Liver (tissue), 9 donors: ENCODE measurements around the gene DIPK1A. TPM values are rescaled to one million over a fixed set of nuclear protein-coding genes. Genes with fewer than 3 reads are reported as not detected.

Experiments used
- DNase-seq: peaks from one replicate; pipeline ENCODE4 v3.0.0-alpha.2; 2017; ENCODE audit warnings: low spot score
- H3K27ac ChIP-seq, 2 donors: one replicate each; pipeline ENCODE4 v1.7.0; 2013; ENCODE audit warnings: inconsistent platforms in 2 of 2, low read length in 2 of 2, control low read depth in 1 of 2, low read depth in 1 of 2, mild to moderate bottlenecking in 1 of 2
- H3K27me3 ChIP-seq, 4 donors: one replicate each; pipeline versions ENCODE4 v1.6.1 to v1.7.0; 2013; ENCODE audit warnings: low read length in 3 of 4, inconsistent platforms in 1 of 4, mild to moderate bottlenecking in 1 of 4, moderate library complexity in 1 of 4; ENCODE audit not compliant: control insufficient read depth in 4 of 4, insufficient read depth in 4 of 4
- H3K36me3 ChIP-seq, 4 donors: one replicate each; pipeline versions ENCODE4 v1.6.1 to v1.7.0; 2013; ENCODE audit warnings: low read length in 3 of 4, mild to moderate bottlenecking in 3 of 4, low read depth in 1 of 4, moderate library complexity in 1 of 4; ENCODE audit not compliant: control insufficient read depth in 4 of 4, insufficient read depth in 3 of 4
- H3K4me1 ChIP-seq, 4 donors: one replicate each; pipeline versions ENCODE4 v1.6.1 to v1.7.0; 2013; ENCODE audit warnings: low read length in 3 of 4, mild to moderate bottlenecking in 3 of 4, moderate library complexity in 1 of 4; ENCODE audit not compliant: control insufficient read depth in 4 of 4, insufficient read depth in 4 of 4
- H3K4me3 ChIP-seq, 3 donors: one replicate each; pipeline versions ENCODE4 v1.6.1 to v1.7.0; 2013; ENCODE audit warnings: low read length in 3 of 3, control low read depth in 1 of 3, low read depth in 1 of 3, mild to moderate bottlenecking in 1 of 3
- H3K9ac ChIP-seq, 2 donors: one replicate each; pipeline ENCODE4 v1.7.0; 2013; ENCODE audit warnings: low read length in 2 of 2, mild to moderate bottlenecking in 2 of 2, moderate library complexity in 2 of 2, control low read depth in 1 of 2, low read depth in 1 of 2
- H3K9me3 ChIP-seq, 4 donors: one replicate each; pipeline versions ENCODE4 v1.6.1 to v1.7.0; 2013; ENCODE audit warnings: low read length in 3 of 4; ENCODE audit not compliant: control insufficient read depth in 4 of 4
- CTCF ChIP-seq: fragments of 150-350 bp; IDR thresholded peaks from 2 replicates; pipeline ENCODE4 v1.5.1; 2017; ENCODE audit warnings: improper control_type of control experiment, low read depth, low read length; ENCODE audit not compliant: missing input control
- FOXA1 ChIP-seq: IDR thresholded peaks from 2 replicates; pipeline ENCODE4 v1.6.1; 2016; ENCODE audit warnings: antibody characterized with exemption
- FOXA2 ChIP-seq: IDR thresholded peaks from 2 replicates; pipeline ENCODE4 v1.6.1; 2016; ENCODE audit warnings: antibody characterized with exemption
- GABPA ChIP-seq, 2 donors: IDR thresholded peaks in 1 of 2; conservative IDR thresholded peaks in 1 of 2; 2 replicates each; pipeline ENCODE4 v1.6.1; 2016; ENCODE audit warnings: antibody characterized with exemption in 2 of 2, mild to moderate bottlenecking in 1 of 2, moderate library complexity in 1 of 2
- HNF4A ChIP-seq, 2 donors: conservative IDR thresholded peaks; 2 replicates each; pipeline ENCODE4 v1.6.1; 2016; ENCODE audit warnings: antibody characterized with exemption in 2 of 2, mild to moderate bottlenecking in 2 of 2
- HNF4G ChIP-seq: IDR thresholded peaks from 2 replicates; pipeline ENCODE4 v1.6.1; 2016; ENCODE audit warnings: antibody characterized with exemption
- JUND ChIP-seq, 2 donors: IDR thresholded peaks; 2 replicates each; pipeline ENCODE4 v1.6.1; 2016; ENCODE audit warnings: antibody characterized with exemption in 2 of 2
- NR2F2 ChIP-seq: IDR thresholded peaks from 2 replicates; pipeline ENCODE4 v1.6.1; 2016; ENCODE audit warnings: antibody characterized with exemption
- RAD21 ChIP-seq, 2 donors: IDR thresholded peaks; 2 replicates each; pipeline ENCODE4 v1.6.1; 2016; ENCODE audit warnings: antibody characterized with exemption in 2 of 2, mild to moderate bottlenecking in 2 of 2
- RXRA ChIP-seq, 2 donors: IDR thresholded peaks; 2 replicates each; pipeline ENCODE4 v1.6.1; 2017 to 2018; ENCODE audit warnings: antibody characterized with exemption in 2 of 2, mild to moderate bottlenecking in 1 of 2
- TAF1 ChIP-seq: conservative IDR thresholded peaks from 2 replicates; pipeline ENCODE4 v1.6.1; 2016; ENCODE audit warnings: antibody characterized with exemption, mild to moderate bottlenecking
- YY1 ChIP-seq: IDR thresholded peaks from 2 replicates; pipeline ENCODE4 v1.6.1; 2016; ENCODE audit warnings: antibody characterized with exemption, mild to moderate bottlenecking
- ZBTB33 ChIP-seq: IDR thresholded peaks from 2 replicates; pipeline ENCODE4 v1.6.1; 2016; ENCODE audit warnings: antibody characterized with exemption
- WGBS: extraction: QIAGEN DNeasy Blood & Tissue Kit; methylation state at CpG from one replicate; pipeline ENCODE4 v1.1.7; 2013; 5-methylcytosine and 5-hydroxymethylcytosine counted together
- polyA plus RNA-seq, 2 donors: library from polyadenylated mRNA; stranded (reverse) in 1 of 2; unstranded in 1 of 2; fragments of 200-250 nt in 1 of 2; fragments of >200 nt in 1 of 2; fragmentation: Nextera tagmentation in 1 of 2; extraction: Ambion mirVana in 1 of 2; gene quantifications; one replicate each; pipeline versions ENCODE4 v1.2.1 to v1.2.3, GENCODE V29; 2013 to 2015
- total RNA-seq, 2 donors: library from RNA; depleted of rRNA; stranded (reverse); fragments of >200 nt; gene quantifications; one replicate each; pipeline ENCODE4 v1.2.3, GENCODE V29; 2014
- TF ChIP-seq, protein P1 (sequence below): IDR thresholded peaks from 2 replicates; pipeline ENCODE4 v1.6.1; 2016; ENCODE audit warnings: antibody characterized with exemption, mild to moderate bottlenecking
- TF ChIP-seq, protein P2 (sequence below): IDR thresholded peaks from 2 replicates; pipeline ENCODE4 v1.6.1; 2016; ENCODE audit warnings: antibody characterized with exemption
- donor health status: healthy.
- donor health status: healthy.
- donor health status: healthy.
- donor health status: healthy.
- donor health status: healthy.

DIPK1A gene
- total and polyA plus RNA-seq, 4 donors = 7.9 to 11.6 (median 10.2) TPM

- DNase-seq = no peak
- Histone ChIP-seq H3K9me3 (no peaks in the 10 kb centered on the region), H3K27ac (no peak overlapping the region), H3K4me1 (peaks cover 0 to 3% (median 0%) of the 10 kb centered on the region in 4 donors), H3K36me3 (no peaks in the 10 kb centered on the region), H3K27me3 (no peaks in the 10 kb centered on the region), H3K9ac (no peak overlapping the region), H3K4me3 (no peak overlapping the region)
- TF ChIP-seq NR2F2 (no peak), RAD21 (IDR thresholded peaks at IDR 0.05) (no peak), FOXA2 (no peak), JUND (IDR thresholded peaks at IDR 0.05) (no peak), TAF1 (no peak), FOXA1 (no peak), RXRA (IDR thresholded peaks at IDR 0.05) (no peak), ZBTB33 (no peak), CTCF (no peak), HNF4G (no peak), GABPA (IDR thresholded peaks at IDR 0.05 in 1 of 2, conservative IDR thresholded peaks at IDR 0.05 in 1 of 2) (no peak), YY1 (no peak), HNF4A (conservative IDR thresholded peaks at IDR 0.05) (no peak)
- TF ChIP-seq, protein P1, sequence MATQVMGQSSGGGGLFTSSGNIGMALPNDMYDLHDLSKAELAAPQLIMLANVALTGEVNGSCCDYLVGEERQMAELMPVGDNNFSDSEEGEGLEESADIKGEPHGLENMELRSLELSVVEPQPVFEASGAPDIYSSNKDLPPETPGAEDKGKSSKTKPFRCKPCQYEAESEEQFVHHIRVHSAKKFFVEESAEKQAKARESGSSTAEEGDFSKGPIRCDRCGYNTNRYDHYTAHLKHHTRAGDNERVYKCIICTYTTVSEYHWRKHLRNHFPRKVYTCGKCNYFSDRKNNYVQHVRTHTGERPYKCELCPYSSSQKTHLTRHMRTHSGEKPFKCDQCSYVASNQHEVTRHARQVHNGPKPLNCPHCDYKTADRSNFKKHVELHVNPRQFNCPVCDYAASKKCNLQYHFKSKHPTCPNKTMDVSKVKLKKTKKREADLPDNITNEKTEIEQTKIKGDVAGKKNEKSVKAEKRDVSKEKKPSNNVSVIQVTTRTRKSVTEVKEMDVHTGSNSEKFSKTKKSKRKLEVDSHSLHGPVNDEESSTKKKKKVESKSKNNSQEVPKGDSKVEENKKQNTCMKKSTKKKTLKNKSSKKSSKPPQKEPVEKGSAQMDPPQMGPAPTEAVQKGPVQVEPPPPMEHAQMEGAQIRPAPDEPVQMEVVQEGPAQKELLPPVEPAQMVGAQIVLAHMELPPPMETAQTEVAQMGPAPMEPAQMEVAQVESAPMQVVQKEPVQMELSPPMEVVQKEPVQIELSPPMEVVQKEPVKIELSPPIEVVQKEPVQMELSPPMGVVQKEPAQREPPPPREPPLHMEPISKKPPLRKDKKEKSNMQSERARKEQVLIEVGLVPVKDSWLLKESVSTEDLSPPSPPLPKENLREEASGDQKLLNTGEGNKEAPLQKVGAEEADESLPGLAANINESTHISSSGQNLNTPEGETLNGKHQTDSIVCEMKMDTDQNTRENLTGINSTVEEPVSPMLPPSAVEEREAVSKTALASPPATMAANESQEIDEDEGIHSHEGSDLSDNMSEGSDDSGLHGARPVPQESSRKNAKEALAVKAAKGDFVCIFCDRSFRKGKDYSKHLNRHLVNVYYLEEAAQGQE = no peak
- TF ChIP-seq, protein P2, sequence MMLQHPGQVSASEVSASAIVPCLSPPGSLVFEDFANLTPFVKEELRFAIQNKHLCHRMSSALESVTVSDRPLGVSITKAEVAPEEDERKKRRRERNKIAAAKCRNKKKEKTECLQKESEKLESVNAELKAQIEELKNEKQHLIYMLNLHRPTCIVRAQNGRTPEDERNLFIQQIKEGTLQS = no peak
- WGBS = 76% methylated on average over 8 of the region's 8 CpGs
These were observed 34.5 kb upstream of the DIPK1A start for GRCh38 chr1:92995441-92996430.
